ENCODE data around the gene TSPAN18.

The TSPAN18 gene

DNA sequence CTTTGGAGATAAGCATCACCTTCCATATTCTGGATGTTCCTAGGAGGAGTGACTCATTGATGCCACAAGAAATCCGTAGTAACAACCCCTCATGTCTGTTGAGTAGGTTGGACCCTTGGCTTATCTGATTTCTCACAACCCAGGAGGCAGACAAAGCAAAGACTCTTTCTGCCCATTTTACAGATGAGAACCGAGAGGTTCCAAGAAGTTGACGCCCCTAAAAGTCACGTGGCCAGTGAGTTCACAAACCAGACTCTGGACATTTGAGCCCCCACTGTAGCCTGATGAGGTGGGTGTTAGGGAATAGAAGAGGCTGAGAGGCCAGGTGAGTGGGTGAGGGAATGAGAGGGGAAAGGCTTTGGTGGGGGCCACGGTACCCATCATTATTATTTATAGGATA, 70.3 kb downstream of the TSPAN18 start:
- no peak for DNase-seq (ENCODE audit: low spot score)

DNA sequence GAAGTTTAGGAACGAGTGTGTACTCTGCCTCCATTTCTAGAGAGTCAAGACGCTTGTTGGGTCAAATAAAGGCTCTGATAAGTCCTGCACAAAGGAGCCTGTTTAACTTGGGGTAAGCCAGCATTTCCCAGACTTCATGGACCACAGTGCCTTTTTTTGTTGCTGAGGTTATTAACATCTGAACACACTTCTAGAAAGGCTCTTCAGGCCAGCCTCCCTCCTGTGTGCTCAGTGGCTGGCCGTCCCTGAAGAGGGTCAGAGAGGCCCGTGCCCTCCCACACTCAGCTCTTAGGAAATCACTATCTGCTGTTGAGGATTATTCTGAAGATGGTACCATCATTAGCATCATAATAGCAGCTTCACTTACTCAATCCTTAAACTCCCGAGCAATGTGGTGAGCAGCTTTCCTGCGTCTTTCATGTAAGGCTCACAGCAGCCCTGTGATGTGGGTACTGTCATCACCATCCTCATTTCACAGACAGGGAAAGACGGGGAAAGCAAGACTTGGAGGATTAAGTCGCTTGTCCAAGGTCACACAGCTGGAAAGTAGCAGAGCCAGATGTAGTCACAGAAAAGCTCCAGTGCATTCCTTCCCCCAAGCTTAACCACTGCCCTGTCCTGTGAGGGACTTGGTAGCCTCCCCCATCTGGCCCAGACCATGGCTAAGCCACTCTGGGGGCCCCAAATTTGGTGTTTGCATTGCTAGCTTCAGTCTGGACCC, 71.3 kb downstream of the TSPAN18 start:
- DNase-seq (ENCODE audit: low spot score): no peak

GRCh38 chr11:44798607-44798972, 71.8 kb downstream of the TSPAN18 start:
- DNase-seq (ENCODE audit: low spot score): no peak

DNA sequence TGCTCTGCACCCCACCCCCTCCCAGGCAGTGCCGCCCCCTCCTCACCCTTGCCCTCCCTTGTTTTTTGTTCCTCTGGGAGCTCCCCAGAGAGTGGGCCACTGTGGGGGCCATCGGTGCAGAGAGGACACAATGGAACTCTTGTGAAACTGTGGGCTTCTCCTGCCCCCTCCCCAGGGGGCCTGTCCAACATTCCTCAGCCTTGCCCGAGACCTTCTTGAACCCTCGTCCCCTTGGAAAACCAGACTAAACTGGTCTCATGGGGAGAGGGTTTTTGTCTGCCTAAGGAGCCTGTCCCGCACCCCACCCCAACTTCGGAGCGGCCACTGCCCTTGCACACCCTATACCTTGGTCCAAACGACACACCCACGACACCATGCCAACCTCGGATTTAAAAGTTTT, 72.2 kb downstream of the TSPAN18 start:
- no peak for DNase-seq (ENCODE audit: low spot score)

GRCh38 chr11:44802347-44802746, 75.6 kb downstream of the TSPAN18 start:
- no peak for DNase-seq (ENCODE audit: low spot score)

- no peak for DNase-seq (ENCODE audit: low spot score)
Measured at GRCh38 chr11:44803009-44803408, 76.2 kb downstream of the TSPAN18 start.

DNA sequence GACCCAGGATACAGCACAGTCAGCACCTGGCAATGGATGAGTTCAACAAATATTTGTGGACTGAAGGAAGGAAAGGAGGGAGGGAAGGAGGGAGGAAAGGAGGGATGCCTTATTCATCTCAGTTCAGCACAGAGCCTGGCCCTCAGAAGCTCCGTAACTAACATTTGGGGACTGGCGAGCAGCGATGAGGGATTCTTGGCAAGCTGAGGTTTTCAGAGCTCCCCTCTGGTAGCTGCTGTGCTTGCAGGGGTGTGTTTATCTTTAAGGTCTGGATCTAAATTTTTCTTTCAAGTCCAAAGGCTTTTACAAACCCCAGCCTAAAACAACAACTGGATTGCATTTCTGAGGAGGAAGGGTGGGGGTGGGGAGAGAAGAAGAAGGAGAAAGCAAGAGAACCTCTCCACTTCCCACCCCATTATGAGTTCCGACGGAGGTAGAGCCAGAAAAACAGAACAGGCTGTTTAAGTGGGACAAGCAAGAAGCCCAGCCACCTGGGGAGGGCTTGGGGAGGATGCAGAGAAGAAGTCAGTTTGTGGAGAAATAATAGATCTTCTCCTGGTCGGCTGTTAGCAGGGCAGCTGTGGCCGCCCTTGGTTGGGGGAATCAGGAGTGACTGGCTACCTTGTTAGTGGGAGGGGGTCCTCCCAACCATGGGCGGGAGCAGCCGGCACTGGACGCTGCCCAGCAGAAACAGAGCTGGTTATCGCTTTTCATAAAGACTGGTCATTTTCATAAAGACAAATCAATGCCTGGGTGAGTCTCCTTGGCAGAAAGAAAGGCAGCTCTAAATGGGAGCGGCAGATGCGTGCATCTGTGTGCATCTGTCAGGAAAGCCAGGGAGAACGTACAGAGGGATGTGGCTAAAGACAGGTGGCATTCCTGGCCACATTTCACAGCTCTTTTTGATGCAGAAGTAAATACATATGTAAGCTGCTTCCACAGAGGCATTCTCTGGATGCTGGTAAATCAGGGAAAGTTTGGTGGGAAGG, 78.0 kb downstream of the TSPAN18 start:
- DNase-seq (ENCODE audit: low spot score): peak; percentile 64

- no peak for DNase-seq (ENCODE audit: low spot score)
Measured at GRCh38 chr11:44805596-44805995, 78.8 kb downstream of the TSPAN18 start.

DNA sequence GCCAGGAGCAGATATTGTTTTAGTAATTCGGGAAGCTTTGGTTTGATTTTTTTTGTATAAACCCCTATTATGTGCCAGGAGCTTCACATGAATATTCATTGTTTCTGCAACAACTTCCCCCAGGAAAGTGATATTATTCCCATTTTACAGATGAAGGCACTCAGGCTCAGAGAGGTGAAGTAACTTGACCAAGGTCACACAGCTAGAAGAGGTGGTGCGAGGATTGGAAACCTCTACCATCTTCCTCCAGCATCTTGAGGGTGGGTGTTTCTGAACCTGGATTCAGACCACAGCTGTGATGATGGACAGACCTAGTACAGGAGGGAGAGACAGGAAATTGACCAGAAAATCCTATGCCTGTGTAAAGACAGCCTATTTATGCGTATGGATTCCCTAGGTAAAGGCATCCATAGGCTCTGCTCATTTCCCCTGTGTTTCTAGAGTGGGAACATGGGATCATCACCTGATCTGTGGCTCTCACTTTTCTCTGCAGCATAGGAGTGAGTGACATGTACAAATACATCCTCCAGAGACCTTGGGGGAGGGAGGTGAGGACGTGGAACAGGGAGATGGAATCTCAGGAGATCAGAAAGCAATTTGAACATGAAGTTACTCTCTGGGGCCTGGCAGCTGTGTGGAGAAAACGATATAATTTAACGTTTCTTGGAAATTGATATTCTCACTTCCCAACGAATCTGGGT, 81.4 kb downstream of the TSPAN18 start:
- DNase-seq (ENCODE audit: low spot score): no peak

DNA sequence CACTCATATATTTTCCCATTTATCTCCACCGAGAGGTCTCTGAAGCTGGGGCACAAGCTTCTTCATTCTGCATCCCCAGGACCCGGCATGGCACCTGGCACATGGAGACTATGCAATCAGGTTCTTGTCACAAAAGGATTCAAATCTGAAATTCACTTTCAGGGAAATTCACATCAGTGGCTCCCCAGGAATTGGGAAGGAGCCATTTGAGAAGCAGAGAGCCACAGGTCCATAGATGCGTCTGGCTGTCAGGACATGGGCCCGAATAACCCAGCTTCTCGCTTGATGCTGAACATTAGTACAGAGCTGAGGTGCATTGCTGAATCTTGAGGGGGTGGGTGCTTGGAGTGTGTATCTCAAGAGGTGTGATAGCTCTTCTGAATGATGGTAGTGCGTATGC, 82.5 kb downstream of the TSPAN18 start:
- peak; percentile 54 for DNase-seq (ENCODE audit: low spot score)

GRCh38 chr11:44811841-44812448, 85.2 kb downstream of the TSPAN18 start:
- peak; percentile 68 for DNase-seq (ENCODE audit: low spot score)

DNA sequence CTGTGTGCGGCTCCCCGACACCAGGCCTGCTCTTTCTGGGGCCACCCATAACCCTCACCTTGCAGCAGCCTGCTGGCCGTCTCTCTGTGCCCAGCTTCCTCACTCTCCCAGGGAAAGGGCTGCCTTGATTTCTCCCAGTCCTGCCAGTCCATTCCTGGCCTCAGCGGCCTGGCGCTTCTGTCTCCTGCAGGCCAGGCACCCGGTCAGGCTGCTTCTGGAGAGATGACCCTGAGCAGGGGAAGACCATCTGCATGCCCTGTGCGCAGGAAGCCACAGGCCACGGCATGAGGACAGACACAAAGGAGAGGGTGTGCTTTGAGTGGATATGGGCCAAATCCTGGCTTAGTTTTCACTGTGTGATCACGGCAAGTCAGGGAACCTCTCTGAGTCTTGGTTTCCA, 86.2 kb downstream of the TSPAN18 start:
- DNase-seq (ENCODE audit: low spot score): no peak

DNA sequence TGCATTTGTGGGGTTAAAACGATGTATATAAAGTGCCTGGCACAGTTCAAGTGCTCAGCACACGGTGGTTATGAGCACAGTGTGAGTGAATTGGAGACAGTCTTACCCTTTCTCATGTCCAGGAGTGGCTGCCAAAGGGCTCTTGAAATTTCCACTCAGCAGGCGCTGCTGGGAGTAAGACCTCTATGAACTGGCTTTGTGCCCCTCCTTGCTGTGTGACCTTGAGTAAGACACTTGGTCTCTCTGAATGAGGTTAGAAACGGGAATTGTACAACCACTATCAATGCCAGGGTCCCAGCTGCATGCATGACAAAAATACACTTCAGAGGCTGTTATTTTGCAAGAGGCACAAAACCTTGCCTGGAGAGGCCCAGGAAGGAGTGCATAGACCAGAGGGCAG, 86.6 kb downstream of the TSPAN18 start:
- peak; percentile 84 for DNase-seq (ENCODE audit: low spot score)

DNA sequence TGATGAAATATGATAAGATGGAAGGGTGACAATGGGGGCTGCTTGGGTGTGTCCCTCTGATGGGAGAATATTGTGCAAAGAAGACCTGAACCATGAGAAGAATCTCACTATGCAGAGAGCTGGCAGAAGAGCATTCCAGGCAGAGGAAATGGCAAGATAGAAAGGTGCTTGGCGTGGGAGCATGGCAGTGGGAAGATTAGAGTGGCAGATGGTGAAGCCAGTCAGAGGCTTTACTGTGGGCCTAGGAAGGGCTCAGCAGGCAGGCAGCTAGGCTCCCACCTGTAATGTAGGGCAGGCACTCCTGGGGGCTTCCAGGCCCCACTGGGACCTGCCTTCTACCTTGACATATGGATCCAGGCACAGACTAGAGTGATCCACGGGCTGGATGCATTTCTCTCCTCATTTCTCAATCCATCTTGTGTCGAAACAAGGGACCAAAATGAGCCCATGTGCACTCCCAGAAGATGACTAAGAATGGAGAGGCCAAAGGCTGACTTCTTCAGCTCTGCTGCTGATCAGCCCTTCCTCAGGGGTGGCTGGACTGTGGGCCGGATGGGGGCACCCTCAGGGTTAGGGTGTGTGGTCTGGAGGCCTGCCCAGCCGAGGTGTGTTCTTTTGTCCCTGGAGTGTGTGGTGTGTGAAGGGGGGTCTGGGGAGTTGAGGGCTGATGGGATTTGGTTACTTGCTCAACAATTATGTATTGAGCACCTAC, 88.3 kb downstream of the TSPAN18 start:
- DNase-seq (ENCODE audit: low spot score): peak; percentile 79

DNA sequence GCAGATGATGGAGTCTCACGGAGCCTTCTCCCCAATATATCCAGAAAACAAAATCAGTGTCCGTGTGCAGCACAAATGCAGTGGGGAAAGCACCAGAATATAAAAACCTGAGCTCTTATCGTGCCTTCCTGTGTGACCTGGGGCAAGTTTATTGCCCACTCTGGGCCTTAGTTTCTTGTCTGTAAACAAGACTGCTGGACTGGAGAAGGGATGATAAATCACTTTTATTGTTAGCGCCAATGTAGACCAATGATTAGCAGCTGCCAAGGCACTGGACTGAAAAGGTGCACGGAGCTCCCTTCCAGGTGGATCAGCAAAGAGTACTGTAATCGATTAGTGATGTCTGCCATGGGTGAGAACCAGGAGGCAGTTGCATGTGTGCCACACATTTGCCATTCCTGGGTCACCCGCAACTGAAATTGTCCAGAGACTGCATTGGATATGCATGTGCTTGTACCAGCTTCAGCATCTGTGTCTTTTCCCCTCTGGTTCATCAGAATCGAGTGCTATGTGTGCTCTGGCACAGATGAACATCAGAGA, 89.2 kb downstream of the TSPAN18 start:
- DNase-seq (ENCODE audit: low spot score): no peak

GRCh38 chr11:44816761-44817160, 90.0 kb downstream of the TSPAN18 start:
- DNase-seq (ENCODE audit: low spot score): no peak

- peak; percentile 59 for DNase-seq (ENCODE audit: low spot score)
Measured at GRCh38 chr11:44817207-44817949, 90.6 kb downstream of the TSPAN18 start.

DNA sequence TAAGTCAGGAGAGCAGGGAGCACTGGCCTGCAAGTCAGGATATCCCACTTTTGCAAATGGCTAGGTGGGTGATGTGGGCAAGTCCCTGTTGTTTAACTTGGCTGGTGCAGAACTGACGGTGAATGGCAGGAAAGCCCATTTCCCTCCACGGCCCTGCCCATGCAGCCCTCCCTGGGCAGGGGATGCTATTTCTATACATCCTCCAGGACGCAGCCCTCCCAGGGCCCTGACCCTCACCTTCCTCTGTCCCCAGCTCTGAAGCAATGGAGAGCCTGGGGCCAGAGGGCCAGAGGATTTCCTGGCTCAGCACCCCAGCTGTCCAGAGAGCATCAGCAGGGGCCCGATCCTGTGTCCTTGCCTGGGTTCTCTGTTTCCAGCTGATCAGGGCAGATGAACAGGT, 91.3 kb downstream of the TSPAN18 start:
- DNase-seq (ENCODE audit: low spot score): no peak

- no peak for DNase-seq (ENCODE audit: low spot score)
Measured at GRCh38 chr11:44819346-44819745, 92.6 kb downstream of the TSPAN18 start.

DNA sequence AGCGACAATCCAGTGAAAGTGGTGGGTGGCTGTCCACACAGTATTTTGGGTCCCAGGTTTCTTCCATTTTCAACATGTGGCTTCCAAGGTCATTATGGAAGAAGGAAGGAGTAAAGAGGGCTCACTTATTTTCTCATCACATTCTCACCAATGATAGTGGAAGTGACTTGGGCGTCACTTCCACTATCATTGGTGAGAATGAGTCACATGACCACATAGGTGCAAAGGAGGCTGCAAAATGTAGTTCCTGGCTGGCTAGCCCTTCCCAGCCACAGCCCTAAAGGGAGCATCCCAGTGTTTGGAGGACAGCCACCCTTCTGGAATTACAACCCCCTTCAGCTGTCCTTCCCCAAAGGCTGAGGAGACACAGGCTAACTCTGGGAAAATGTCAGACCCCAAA, 95.6 kb downstream of the TSPAN18 start:
- no peak for DNase-seq (ENCODE audit: low spot score)

- DNase-seq (ENCODE audit: low spot score): no peak
Measured at GRCh38 chr11:44823006-44823405, 96.2 kb downstream of the TSPAN18 start.

Measured in cerebellar cortex (tissue), 1 donor.